Prostate gland (tissue), 2 donors: ENCODE results near the gene DUS1L. TPM values are rescaled to one million over a fixed set of nuclear protein-coding genes. Genes with fewer than 3 reads are reported as not detected.
A peak's percentile ranks its signal among the peaks of the same experiment; 100 is the strongest.

ENCODE experiments used
- DNase-seq: peaks from one replicate; pipeline ENCODE4 v3.0.0-alpha.2; 2019; ENCODE audit warnings: low spot score
- H3K27ac ChIP-seq, 2 donors: fragments of 200-600 bp; sonication (generic); 2 replicates each; pipeline ENCODE4 v1.5.1; 2017 to 2019
- H3K27me3 ChIP-seq: fragments of 200-600 bp; sonication (generic); replicated peaks from 2 replicates; pipeline ENCODE4 v1.5.1; 2019; ENCODE audit not compliant: insufficient read depth
- H3K36me3 ChIP-seq, 2 donors: fragments of 200-600 bp; sonication (generic); 1 replicate in 1 of 2; 2 replicates in 1 of 2; pipeline versions ENCODE4 v1.5.1 to v1.8.1; 2017 to 2019
- H3K4me1 ChIP-seq: fragments of 200-600 bp; sonication (generic); replicated peaks from 2 replicates; pipeline ENCODE4 v1.5.1; 2019
- H3K4me3 ChIP-seq, 2 donors: fragments of 200-600 bp; sonication (generic); 2 replicates each; pipeline ENCODE4 v1.5.1; 2017 to 2019
- H3K9me3 ChIP-seq: fragments of 200-600 bp; sonication (generic); 2 replicates; pipeline ENCODE4 v1.5.1; 2017
- POLR2A ChIP-seq: fragments of 450-650 bp; IDR thresholded peaks from one replicate; pipeline ENCODE4 v1.6.1; 2016; ENCODE audit warnings: antibody characterized with exemption, mild to moderate bottlenecking
- POLR2AphosphoS5 ChIP-seq: sonication (generic); formaldehyde crosslinking; IDR thresholded peaks from one replicate; pipeline ENCODE4 v1.6.1; 2017; ENCODE audit warnings: antibody characterized with exemption
- WGBS: methylation state at CpG from one replicate; pipeline ENCODE4 v1.1.5; 2018; 5-methylcytosine and 5-hydroxymethylcytosine counted together
- intact Hi-C: fragments of 100-400 bp; cut with DNase I; formaldehyde crosslinking; loops from one replicate; pipeline ENCODE4 v1.14.2; 2022
- total RNA-seq, 2 donors: library from RNA; depleted of rRNA; stranded (reverse); fragments of >200 nt; gene quantifications; one replicate each; pipeline ENCODE4 v1.1.0, GENCODE V29; 2016
- TF ChIP-seq, protein P1 (sequence below), 4 experiments: fragments of 200-600 bp in 2 of 4; fragments of 450-650 bp in 2 of 4; sonication (generic) in 2 of 4; IDR thresholded peaks; 1 replicate in 3 of 4; 2 replicates in 1 of 4; pipeline ENCODE4 v1.5.1; 2016 to 2019; ENCODE audit warnings: antibody characterized with exemption in 4 of 4, mild to moderate bottlenecking in 2 of 4, moderate library complexity in 2 of 4

Gene DUS1L
- total RNA-seq, 2 donors from 2014 or later, result 95.9 to 119 TPM

DNA sequence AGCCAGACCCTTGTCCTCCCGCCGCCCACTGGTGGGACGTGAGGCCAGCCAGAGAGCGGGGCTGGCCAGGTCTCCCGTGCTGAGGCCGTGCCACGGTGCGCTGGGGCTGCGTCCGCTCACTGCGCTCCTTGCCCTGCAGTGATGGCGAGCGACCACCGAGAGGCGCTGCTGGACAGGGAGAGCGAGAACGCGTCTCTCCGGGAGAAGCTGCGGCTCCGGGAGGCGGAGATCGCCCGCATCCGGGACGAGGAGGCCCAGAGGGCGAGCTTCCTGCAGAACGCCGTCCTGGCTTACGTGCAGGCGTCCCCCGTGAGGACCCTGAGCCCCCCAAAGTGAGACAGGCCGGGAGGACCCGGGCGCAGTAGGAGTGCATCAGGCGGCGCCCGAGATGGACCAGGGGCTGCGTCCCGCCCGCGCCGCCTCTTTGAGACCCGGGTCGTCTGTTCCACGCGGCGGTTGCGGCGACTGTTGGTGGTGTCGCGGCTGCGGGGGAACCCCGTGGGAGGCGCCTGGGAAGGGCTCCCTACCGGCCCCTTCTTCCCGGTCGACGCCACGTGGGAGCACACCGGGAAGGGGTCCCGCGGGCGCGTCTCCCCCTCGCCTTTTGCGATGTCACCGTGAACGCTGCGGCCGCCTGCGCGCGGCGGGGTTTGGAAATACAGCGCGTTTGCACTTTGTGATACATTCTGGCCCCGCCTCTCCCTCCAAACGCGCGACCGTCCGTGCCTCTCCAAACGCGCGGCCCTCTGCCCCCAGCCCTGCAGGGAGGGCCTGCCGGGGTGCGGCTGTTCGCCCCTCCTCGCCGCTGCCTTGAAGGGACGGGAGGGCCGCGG is 34.9 kb downstream of the DUS1L start:
- Histone ChIP-seq H3K36me3 (no peaks in the 10 kb centered on the region), H3K27ac (peak overlapping the region; percentile 87 to 88), H3K27me3 (no peaks in the 10 kb centered on the region), H3K4me3 (peak overlapping the region; percentile 40 to 47), H3K9me3 (no peaks in the 10 kb centered on the region), H3K4me1 (peaks cover 15% of the 10 kb centered on the region)
- TF ChIP-seq, protein P1, sequence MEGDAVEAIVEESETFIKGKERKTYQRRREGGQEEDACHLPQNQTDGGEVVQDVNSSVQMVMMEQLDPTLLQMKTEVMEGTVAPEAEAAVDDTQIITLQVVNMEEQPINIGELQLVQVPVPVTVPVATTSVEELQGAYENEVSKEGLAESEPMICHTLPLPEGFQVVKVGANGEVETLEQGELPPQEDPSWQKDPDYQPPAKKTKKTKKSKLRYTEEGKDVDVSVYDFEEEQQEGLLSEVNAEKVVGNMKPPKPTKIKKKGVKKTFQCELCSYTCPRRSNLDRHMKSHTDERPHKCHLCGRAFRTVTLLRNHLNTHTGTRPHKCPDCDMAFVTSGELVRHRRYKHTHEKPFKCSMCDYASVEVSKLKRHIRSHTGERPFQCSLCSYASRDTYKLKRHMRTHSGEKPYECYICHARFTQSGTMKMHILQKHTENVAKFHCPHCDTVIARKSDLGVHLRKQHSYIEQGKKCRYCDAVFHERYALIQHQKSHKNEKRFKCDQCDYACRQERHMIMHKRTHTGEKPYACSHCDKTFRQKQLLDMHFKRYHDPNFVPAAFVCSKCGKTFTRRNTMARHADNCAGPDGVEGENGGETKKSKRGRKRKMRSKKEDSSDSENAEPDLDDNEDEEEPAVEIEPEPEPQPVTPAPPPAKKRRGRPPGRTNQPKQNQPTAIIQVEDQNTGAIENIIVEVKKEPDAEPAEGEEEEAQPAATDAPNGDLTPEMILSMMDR (IDR thresholded peaks at IDR 0.05), result peak; percentile 88 to 99 (median 95)
- peak; percentile 77 for TF ChIP-seq POLR2AphosphoS5
- peak; percentile 11 for TF ChIP-seq POLR2A
- peak; percentile 83 for DNase-seq
- WGBS, result under 1% methylated on average over 35 of the region's 94 CpGs
- intact Hi-C loops, result loop anchor here (2.0 kb wide), 1 partner anchor 124 kb away; no protein-coding TSS in a partner anchor

DNA sequence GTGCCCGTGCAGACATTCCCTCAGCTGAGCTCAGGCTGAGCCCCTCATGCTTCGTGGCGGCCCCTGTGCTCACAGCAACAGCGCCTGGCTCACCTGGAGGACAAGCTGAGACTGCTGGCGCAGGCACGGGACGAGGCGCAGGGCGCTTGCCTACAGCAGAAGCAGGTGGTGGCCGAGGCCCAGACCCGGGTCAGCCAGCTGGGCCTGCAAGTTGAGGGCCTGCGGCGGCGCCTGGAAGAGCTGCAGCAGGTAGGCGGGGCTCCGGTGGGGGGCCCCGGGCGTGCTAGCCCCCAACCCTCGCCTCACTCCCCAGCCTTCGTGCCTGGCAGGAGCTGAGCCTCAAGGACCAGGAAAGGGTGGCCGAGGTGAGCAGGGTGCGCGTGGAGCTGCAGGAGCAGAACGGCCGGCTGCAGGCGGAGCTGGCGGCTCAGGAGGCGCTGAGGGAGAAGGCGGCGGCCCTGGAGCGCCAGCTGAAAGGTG is 35.6 kb downstream of the DUS1L start:
- WGBS, result 61% methylated on average over 31 of the region's 31 CpGs
- H3K27me3 ChIP-seq, result no peaks in the 10 kb centered on the region
- H3K27ac ChIP-seq, result peak overlapping the region; percentile 87 to 88
- no peaks in the 10 kb centered on the region for H3K36me3 ChIP-seq
- intact Hi-C loops, result loop anchor here (2.0 kb wide), 1 partner anchor 125 kb away; no protein-coding TSS in a partner anchor
- no peak for DNase-seq
- H3K9me3 ChIP-seq, result no peaks in the 10 kb centered on the region
- TF ChIP-seq POLR2AphosphoS5 (no peak), POLR2A (no peak)
- TF ChIP-seq, protein P1 (IDR thresholded peaks at IDR 0.05), result no peak
- peak overlapping the region in 1 of 2 donors; percentile 40 for H3K4me3 ChIP-seq
- peaks cover 12% of the 10 kb centered on the region for H3K4me1 ChIP-seq

DNA sequence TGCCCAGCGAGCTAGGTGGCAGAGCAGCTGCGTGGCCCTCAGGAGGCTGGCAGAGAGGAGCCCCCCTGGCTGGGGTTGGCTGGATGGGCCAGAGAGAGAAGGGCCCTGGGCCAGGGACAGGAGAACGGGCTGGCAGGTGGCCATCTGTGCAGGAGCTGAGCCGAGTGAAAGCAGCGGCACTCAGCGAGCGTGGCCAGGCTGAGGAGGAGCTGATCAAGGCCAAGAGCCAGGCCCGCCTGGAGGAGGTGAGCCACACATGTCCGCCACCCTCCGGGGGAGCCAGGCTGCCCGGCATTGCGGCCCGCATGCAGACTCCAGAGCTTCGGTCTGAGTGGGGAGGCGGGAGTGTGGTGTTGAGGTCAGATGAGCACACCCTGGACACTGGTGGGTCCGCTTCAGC is 36.2 kb downstream of the DUS1L start:
- DNase-seq, result no peak
- no peak overlapping the region for H3K4me3 ChIP-seq
- intact Hi-C loops, result no loop called here
- peaks cover 12% of the 10 kb centered on the region for H3K4me1 ChIP-seq
- H3K27ac ChIP-seq, result peak overlapping the region in 1 of 2 donors; percentile 87
- TF ChIP-seq, protein P1 (IDR thresholded peaks at IDR 0.05), result no peak
- H3K27me3 ChIP-seq, result no peaks in the 10 kb centered on the region
- H3K36me3 ChIP-seq, result no peaks in the 10 kb centered on the region
- WGBS, result 74% methylated on average over 16 of the region's 16 CpGs
- H3K9me3 ChIP-seq, result no peaks in the 10 kb centered on the region

DNA sequence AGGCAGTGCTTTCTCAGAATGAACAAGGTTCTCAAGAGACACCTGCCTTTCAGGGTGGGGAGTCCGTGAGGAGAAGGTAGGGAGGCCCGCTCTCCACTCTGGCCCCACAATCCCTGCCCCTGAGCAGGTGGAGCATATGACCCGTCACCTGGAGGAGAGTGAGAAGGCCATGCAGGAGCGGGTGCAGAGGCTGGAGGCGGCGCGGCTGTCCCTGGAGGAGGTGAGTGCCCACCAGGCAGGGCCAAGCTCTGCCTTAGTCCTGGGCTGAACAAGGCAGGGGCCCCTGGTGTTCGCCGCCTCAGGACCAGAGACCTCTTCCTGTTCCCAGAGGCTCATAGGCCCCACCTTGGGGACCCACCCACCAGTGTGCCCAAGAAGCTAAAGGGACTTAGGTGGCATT is 36.6 kb downstream of the DUS1L start:
- no peak for DNase-seq
- Histone ChIP-seq H3K4me3 (no peak overlapping the region), H3K4me1 (peaks cover 16% of the 10 kb centered on the region), H3K9me3 (no peaks in the 10 kb centered on the region), H3K36me3 (no peaks in the 10 kb centered on the region), H3K27me3 (no peaks in the 10 kb centered on the region), H3K27ac (peak overlapping the region in 1 of 2 donors; percentile 87)
- TF ChIP-seq, protein P1 (IDR thresholded peaks at IDR 0.05), result no peak
- TF ChIP-seq POLR2AphosphoS5 (no peak), POLR2A (no peak)
- WGBS, result 100% methylated on average over 3 of the region's 9 CpGs
- intact Hi-C loops, result no loop called here
